GM12872 (cell line): ENCODE data around the gene NUTM1.

ENCODE experiments used
- CTCF ChIP-seq: IDR thresholded peaks from 3 replicates; pipeline ENCODE4 v1.5.1; 2011; ENCODE audit warnings: low read depth, mild to moderate bottlenecking, low read length, moderate library complexity; ENCODE audit not compliant: insufficient read depth

Gene NUTM1

GRCh38 chr15:34354286-34354685 lies 11.2 kb downstream of the NUTM1 start:
- TF ChIP-seq CTCF, result no peak

GRCh38 chr15:34355241-34355640 lies 12.1 kb downstream of the NUTM1 start:
- TF ChIP-seq CTCF, result no peak

- no peak for TF ChIP-seq CTCF
Observed at GRCh38 chr15:34357653-34358052, 14.5 kb downstream of the NUTM1 start.

GRCh38 chr15:34358367-34358766 lies 15.3 kb downstream of the NUTM1 start:
- 0 out of 3 replicates have a peak, but pooled peaks have one; percentile 25 for TF ChIP-seq CTCF

- no peak for TF ChIP-seq CTCF
Observed at GRCh38 chr15:34358948-34359347, 15.8 kb downstream of the NUTM1 start.

- no peak for TF ChIP-seq CTCF
Observed at GRCh38 chr15:34359416-34359815, 16.3 kb downstream of the NUTM1 start.

GRCh38 chr15:34360298-34360697 lies 17.2 kb downstream of the NUTM1 start:
- no peak for TF ChIP-seq CTCF

GRCh38 chr15:34361278-34361677 lies 18.2 kb downstream of the NUTM1 start:
- no peak for TF ChIP-seq CTCF
